GM21390 (cell line): ENCODE results near the gene MAVS.
"Not testable (repeated sequence)": the region's sequence is repeated elsewhere in the genome, so short reads cannot be mapped to it uniquely, and the experiment has no call there.

Source experiments
- ATAC-seq: cut with Tn5 transposase; IDR thresholded peaks from one replicate; pipeline ENCODE4 v1.9.1; 2021; ENCODE audit not compliant: unreplicated experiment

The MAVS gene

DNA sequence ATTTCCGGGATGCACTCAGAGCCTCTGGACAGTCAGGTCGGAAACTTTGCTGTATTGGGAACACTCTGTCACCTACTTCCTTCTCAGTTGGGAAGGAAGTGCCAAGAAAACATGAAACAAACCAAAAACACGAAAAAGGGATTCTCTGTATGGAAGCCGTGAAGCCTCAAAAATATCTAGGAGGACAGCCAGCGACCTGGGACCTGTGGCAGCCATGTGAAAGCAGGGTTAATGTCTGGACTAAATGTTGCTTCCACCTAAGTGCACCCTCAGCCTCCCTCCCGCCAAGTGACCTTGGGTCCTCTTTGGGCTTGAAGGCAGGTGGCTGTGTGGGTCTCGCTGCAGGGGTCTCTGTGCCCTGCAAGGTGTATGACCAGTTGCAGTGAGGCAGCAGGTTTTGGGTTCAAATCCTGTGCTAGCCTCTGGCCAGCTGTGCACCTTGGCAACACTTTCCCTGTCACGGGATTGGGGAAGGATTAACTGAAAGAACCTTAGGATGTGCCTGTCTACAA, 851 bp downstream of the MAVS start:
- ATAC-seq = no peak

GRCh38 chr20:3848565-3848964, 1.9 kb downstream of the MAVS start:
- ATAC-seq = no peak

DNA sequence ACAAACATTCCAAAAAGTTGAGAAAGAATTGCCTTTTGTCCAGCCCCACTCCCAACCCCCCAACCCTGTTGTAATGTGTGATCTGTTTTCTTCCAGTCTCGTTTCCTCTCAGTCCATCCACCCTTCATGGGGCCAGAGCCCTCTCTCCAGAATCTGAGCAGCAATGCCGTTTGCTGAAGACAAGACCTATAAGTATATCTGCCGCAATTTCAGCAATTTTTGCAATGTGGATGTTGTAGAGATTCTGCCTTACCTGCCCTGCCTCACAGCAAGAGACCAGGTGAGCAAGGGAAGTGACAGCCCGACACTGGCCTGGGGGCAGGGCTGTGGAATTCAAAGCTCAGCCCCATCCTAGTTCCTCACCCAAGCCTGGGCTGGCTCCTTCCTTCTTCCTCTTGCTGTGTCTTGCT, 7.8 kb downstream of the MAVS start:
- ATAC-seq = no peak

DNA sequence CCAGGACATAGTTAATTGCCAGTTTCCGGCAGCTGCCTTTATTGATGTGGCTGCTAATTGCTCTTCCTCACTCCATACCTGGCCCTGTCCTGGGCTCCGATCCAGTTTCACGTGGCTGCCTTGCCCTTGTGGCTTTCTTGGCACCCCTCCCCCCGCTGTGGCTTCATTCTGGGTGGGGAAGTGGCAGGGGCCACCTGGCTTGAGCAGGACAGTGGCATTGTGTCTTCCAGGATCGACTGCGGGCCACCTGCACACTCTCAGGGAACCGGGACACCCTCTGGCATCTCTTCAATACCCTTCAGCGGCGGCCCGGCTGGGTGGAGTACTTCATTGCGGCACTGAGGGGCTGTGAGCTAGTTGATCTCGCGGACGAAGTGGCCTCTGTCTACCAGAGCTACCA, 10.8 kb downstream of the MAVS start:
- no peak for ATAC-seq

DNA sequence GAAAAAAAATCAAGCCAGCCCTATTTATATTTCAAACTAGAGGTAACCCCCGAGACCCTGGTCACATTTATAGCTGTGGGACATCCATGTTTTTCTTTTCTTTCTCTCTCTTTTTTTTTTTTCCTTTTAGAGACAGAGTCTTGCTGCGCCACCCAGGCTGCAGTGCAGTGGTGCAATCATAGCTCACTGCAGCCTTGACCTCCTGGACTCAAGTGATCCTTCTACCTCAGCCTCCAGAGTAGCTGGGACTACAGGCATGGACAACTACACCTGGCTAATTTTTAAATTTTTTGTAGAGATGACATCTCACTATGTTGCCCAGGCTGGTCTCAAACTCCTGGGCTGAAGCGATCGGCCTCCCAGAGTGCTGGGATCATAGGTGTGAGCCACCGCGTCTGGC, 12.1 kb downstream of the MAVS start:
- no peak for ATAC-seq

DNA sequence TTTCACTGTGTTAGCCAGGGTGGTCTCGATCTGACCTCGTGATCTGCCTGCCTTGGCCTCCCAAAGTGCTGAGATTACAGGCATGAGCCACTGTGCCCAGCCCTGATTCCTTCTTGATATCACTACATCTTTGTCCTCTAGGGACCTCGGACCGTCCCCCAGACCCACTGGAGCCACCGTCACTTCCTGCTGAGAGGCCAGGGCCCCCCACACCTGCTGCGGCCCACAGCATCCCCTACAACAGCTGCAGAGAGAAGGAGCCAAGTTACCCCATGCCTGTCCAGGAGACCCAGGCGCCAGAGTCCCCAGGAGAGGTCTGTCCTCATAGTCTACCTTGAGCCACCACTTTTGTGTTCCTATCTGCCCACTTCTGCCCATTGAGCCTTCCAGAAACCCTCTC, 14.6 kb downstream of the MAVS start:
- no peak for ATAC-seq

GRCh38 chr20:3862333-3862732, 15.7 kb downstream of the MAVS start:
- ATAC-seq = no peak

DNA sequence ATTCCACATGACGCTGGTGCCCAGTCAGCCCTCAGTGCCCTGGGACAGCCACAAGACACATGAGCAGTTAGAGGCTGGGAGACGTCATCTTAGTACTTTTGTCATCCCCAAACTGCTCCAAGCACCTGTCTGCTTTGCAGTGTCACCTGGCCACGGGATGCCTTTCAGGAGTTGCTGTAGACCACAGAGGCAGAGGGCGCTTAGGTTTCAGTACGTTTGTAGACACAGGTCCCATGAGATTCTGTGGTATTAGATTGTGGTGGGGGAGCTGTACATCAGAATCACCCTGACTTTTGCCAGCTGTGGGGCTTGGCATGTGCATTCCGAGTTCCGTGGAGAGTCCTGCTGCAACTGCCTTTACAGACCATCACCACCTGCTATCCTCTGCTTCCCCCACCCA, 16.7 kb downstream of the MAVS start:
- ATAC-seq = no peak

DNA sequence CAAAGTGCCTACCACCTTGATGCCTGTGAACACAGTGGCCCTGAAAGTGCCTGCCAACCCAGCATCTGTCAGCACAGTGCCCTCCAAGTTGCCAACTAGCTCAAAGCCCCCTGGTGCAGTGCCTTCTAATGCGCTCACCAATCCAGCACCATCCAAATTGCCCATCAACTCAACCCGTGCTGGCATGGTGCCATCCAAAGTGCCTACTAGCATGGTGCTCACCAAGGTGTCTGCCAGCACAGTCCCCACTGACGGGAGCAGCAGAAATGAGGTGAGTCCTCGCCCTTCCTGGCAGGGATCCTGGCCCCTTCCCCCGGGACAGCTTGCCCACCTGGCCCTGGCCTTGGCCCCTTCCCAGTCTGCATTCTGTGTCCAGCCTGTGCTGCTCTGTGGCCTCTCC, 17.9 kb downstream of the MAVS start:
- ATAC-seq = no peak

GRCh38 chr20:3865152-3865886, 18.7 kb downstream of the MAVS start:
- no peak for ATAC-seq

DNA sequence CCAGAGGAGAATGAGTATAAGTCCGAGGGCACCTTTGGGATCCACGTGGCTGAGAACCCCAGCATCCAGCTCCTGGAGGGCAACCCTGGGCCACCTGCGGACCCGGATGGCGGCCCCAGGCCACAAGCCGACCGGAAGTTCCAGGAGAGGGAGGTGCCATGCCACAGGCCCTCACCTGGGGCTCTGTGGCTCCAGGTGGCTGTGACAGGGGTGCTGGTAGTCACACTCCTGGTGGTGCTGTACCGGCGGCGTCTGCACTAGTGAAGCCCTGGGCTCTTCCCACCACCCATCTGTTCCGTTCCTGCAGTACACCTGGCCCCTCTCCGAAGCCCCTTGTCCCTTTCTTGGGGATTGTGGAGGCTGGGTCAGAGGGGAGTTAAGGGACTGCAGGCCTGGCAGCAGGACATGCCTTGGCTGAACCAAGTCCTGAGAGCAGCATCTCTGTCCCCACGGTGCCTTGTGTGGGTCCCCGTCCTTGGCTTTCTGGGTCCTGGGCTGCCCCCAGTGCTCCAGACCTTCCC, 19.3 kb downstream of the MAVS start:
- no peak for ATAC-seq

GRCh38 chr20:3866464-3866863, 19.8 kb downstream of the MAVS start:
- ATAC-seq = no peak

GRCh38 chr20:3867802-3868201, 21.2 kb downstream of the MAVS start:
- no peak for ATAC-seq

- ATAC-seq = no peak
Measured at GRCh38 chr20:3869839-3870634, 23.4 kb downstream of the MAVS start.

- no peak for ATAC-seq
Measured at GRCh38 chr20:3871550-3872265, 25.1 kb downstream of the MAVS start.

DNA sequence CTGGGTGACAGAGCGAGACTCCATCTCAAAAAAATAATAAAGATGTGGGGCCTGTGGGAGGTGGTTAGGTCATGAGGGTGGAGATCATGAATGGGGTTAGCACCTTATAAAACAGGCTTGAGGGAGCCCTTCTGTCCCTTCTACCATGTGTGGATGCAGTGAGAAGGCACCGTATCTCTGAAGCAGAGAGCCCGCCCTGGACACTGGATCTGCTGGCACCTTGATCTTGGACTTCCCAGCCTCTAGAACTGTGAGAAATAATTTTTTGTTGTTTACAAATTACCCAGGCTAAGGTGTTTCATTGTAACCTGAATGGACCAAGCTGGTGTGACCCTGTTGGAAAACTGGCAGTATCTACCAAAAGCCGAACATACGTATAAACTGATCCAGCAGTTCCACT, 26.9 kb downstream of the MAVS start:
- ATAC-seq = no peak

- no peak for ATAC-seq
Measured at GRCh38 chr20:3874194-3874844, 27.7 kb downstream of the MAVS start.

GRCh38 chr20:3875378-3875974, 28.8 kb downstream of the MAVS start:
- ATAC-seq = no peak

GRCh38 chr20:3876000-3876399, 29.4 kb downstream of the MAVS start:
- no peak for ATAC-seq

DNA sequence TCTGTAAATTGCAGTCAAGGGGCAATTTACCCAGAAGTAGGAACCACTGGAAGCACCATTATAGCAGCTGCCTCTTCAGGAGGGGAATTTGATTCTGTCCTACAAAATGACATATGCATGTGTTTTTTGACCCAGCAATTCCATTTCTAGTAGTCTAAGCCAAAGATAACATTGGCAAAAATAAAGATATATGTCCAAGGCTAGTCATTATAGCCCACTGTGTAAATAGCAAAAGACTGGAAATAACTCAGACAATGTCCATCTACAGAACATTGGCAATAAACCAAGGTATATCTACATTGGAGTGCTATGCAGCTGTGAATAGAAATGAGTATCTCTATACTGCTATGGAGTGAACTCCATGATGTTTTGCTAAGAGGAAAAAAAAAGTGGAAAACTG, 30.0 kb downstream of the MAVS start:
- ATAC-seq = no peak

DNA sequence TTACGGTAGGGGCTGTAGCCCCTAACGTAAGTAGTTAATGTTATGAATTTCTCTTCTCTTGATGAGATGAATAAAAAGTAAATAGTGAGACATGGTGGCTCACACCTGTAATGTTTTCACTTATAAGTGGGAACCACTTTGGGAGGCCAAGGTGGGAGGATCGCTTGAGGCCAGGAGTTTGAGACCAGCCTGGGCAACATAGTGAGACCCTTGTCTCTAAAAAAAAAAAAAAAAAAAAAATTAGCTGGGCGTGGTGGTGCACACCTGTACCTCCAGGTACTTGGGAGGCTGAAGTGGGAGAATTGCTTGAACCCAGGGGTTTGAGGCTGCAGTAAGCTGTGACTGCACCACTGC, 32.3 kb downstream of the MAVS start:
- ATAC-seq = not testable (repeated sequence)
